Adrenal gland (tissue), 5 donors: ENCODE results near the gene PRKCZ.

ENCODE experiments used
- CTCF ChIP-seq, 6 experiments: fragments of 450-650 bp in 4 of 6; fragments of 200-600 bp in 2 of 6; sonication (generic) in 1 of 6; IDR thresholded peaks; 1 replicate in 5 of 6; 2 replicates in 1 of 6; pipeline versions ENCODE4 v1.5.1 to v1.8.0; 2016 to 2021; ENCODE audit warnings: antibody characterized with exemption in 6 of 6, mild to moderate bottlenecking in 2 of 6, moderate library complexity in 1 of 6
- POLR2A ChIP-seq, 2 donors: fragments of 450-650 bp; IDR thresholded peaks; one replicate each; pipeline ENCODE4 v1.6.1; 2017; ENCODE audit warnings: antibody characterized with exemption in 2 of 2, mild to moderate bottlenecking in 2 of 2, moderate library complexity in 1 of 2
- donor health status: DM: no; HTN: no; CAD: no.

- TF ChIP-seq CTCF (IDR thresholded peaks at IDR 0.05) (no peak), POLR2A (IDR thresholded peaks at IDR 0.05) (no peak)
Observed at GRCh38 chr1:2187619-2188018, 137.4 kb downstream of the PRKCZ start.
